CD8-positive, alpha-beta memory T cell (primary cell): ENCODE data around the gene MTPN. TPM values are rescaled to one million over a fixed set of nuclear protein-coding genes. Genes with fewer than 3 reads are reported as not detected.

Experiments used
- CTCF ChIA-PET: fragments of 350-600 bp; sonication (Branson Sonifier 250); formaldehyde crosslinking; loops from one replicate; lab custom pipeline; 2021; ENCODE audit warnings: antibody characterized with exemption; lab: Charles Lee
- POLR2A ChIA-PET: fragments of 350-600 bp; sonication (Branson Sonifier 250); formaldehyde crosslinking; loops from one replicate; lab custom pipeline; 2021; ENCODE audit warnings: antibody characterized with exemption; lab: Charles Lee
- DNase-seq, 5 donors: peaks; one replicate each; pipeline versions ENCODE4 v3.0.0 to v3.0.0-alpha.2; 2020 to 2022; ENCODE audit warnings: mixed read lengths in 1 of 5
- H3K27ac ChIP-seq: one replicate; pipeline ENCODE4 v1.7.0; 2013; ENCODE audit warnings: low read depth, mild to moderate bottlenecking, low read length, moderate library complexity
- H3K27me3 ChIP-seq: 2 replicates; pipeline ENCODE4 v1.7.0; 2013; ENCODE audit warnings: low read length, mild to moderate bottlenecking; ENCODE audit not compliant: insufficient read depth, poor library complexity, severe bottlenecking
- H3K36me3 ChIP-seq: 2 replicates; pipeline ENCODE4 v1.7.0; 2013; ENCODE audit warnings: mild to moderate bottlenecking, low read length, moderate library complexity; ENCODE audit not compliant: insufficient read depth
- H3K4me1 ChIP-seq: 2 replicates; pipeline ENCODE4 v1.7.0; 2013; ENCODE audit warnings: mild to moderate bottlenecking, low read length, moderate library complexity; ENCODE audit not compliant: insufficient read depth
- H3K4me3 ChIP-seq: 2 replicates; pipeline ENCODE4 v1.7.0; 2013; ENCODE audit warnings: mild to moderate bottlenecking, low read length
- H3K9me3 ChIP-seq: 2 replicates; pipeline ENCODE4 v1.7.0; 2013; ENCODE audit warnings: mild to moderate bottlenecking, low read length
- H3K27ac Mint-ChIP-seq, 8 donors: one replicate each; pipeline ENCODE4 v1.8.0; 2020 to 2021; ENCODE audit warnings: mixed read lengths in 8 of 8, mild to moderate bottlenecking in 6 of 8, inconsistent platforms in 3 of 8, moderate library complexity in 3 of 8
- H3K27me3 Mint-ChIP-seq, 2 donors: one replicate each; pipeline ENCODE4 v1.8.0; 2020 to 2021; ENCODE audit warnings: mixed read lengths in 2 of 2, mild to moderate bottlenecking in 1 of 2, moderate library complexity in 1 of 2
- H3K36me3 Mint-ChIP-seq, 3 donors: one replicate each; pipeline ENCODE4 v1.8.0; 2020 to 2021; ENCODE audit warnings: mixed read lengths in 3 of 3, inconsistent platforms in 1 of 3, mild to moderate bottlenecking in 1 of 3
- H3K4me1 Mint-ChIP-seq, 3 donors: one replicate each; pipeline ENCODE4 v1.8.0; 2020 to 2021; ENCODE audit warnings: mixed read lengths in 3 of 3, inconsistent platforms in 1 of 3, mild to moderate bottlenecking in 1 of 3
- H3K4me3 Mint-ChIP-seq, 7 donors: one replicate each; pipeline ENCODE4 v1.8.0; 2020 to 2021; ENCODE audit warnings: mixed read lengths in 7 of 7, mild to moderate bottlenecking in 6 of 7, moderate library complexity in 4 of 7, inconsistent platforms in 2 of 7
- H3K9me3 Mint-ChIP-seq, 5 donors: one replicate each; pipeline ENCODE4 v1.8.0; 2020 to 2022; ENCODE audit warnings: mixed read lengths in 5 of 5, mild to moderate bottlenecking in 3 of 5, moderate library complexity in 2 of 5, inconsistent platforms in 1 of 5
- polyA plus RNA-seq: library from polyadenylated mRNA; unstranded; fragments of 300-500 nt; fragmentation: Illumina TruSeq; gene quantifications from one replicate; pipeline ENCODE4 v1.2.3, GENCODE V29; 2021
- total RNA-seq, 2 experiments: library from RNA; stranded (reverse); gene quantifications; one replicate each; pipeline ENCODE4 v1.2.3, GENCODE V29; 2021

The MTPN gene
- total and polyA plus RNA-seq, 3 experiments from 2014 or later, result 101 to 147 (median 143) TPM

- ChIA-PET CTCF (no interaction called here), POLR2A (no interaction called here)
- H3K27me3 Mint-ChIP-seq, result peaks cover 0 to under 1% of the 10 kb centered on the region in 2 donors
- Histone ChIP-seq H3K36me3 (no peaks in the 10 kb centered on the region), H3K9me3 (no peaks in the 10 kb centered on the region), H3K4me1 (no peaks in the 10 kb centered on the region), H3K4me3 (no peak overlapping the region), H3K27ac (no peak overlapping the region), H3K27me3 (no peaks in the 10 kb centered on the region)
- no peak overlapping the region for H3K4me3 Mint-ChIP-seq
- no peaks in the 10 kb centered on the region for H3K4me1 Mint-ChIP-seq
- no peaks in the 10 kb centered on the region for H3K9me3 Mint-ChIP-seq
- no peaks in the 10 kb centered on the region for H3K36me3 Mint-ChIP-seq
- H3K27ac Mint-ChIP-seq, result peak overlapping the region in 1 of 8 donors; percentile 19
- no peak for DNase-seq
Observed at GRCh38 chr7:135886345-135887132, 90.6 kb downstream of the MTPN start.

GRCh38 chr7:135884495-135885232, 92.5 kb downstream of the MTPN start:
- peak overlapping the region in 2 of 8 donors; percentile 8 to 25 for H3K27ac Mint-ChIP-seq
- H3K9me3 ChIP-seq, result no peaks in the 10 kb centered on the region
- no peaks in the 10 kb centered on the region for H3K9me3 Mint-ChIP-seq
- no peaks in the 10 kb centered on the region for H3K27me3 ChIP-seq
- ChIA-PET POLR2A (no interaction called here), CTCF (no interaction called here)
- peaks cover 0 to 3% of the 10 kb centered on the region in 2 donors for H3K27me3 Mint-ChIP-seq
- no peaks in the 10 kb centered on the region for H3K4me1 Mint-ChIP-seq
- no peak for DNase-seq
- H3K36me3 ChIP-seq, result no peaks in the 10 kb centered on the region
- H3K4me3 ChIP-seq, result no peak overlapping the region
- H3K27ac ChIP-seq, result no peak overlapping the region
- H3K36me3 Mint-ChIP-seq, result peaks cover 0 to 11% (median 0%) of the 10 kb centered on the region in 3 donors
- no peak overlapping the region for H3K4me3 Mint-ChIP-seq
- no peaks in the 10 kb centered on the region for H3K4me1 ChIP-seq

GRCh38 chr7:135879233-135879632, 97.9 kb downstream of the MTPN start:
- Histone ChIP-seq H3K36me3 (no peaks in the 10 kb centered on the region), H3K4me1 (no peaks in the 10 kb centered on the region), H3K4me3 (no peak overlapping the region), H3K27ac (no peak overlapping the region), H3K27me3 (no peaks in the 10 kb centered on the region), H3K9me3 (no peaks in the 10 kb centered on the region)
- Mint-ChIP-seq H3K4me3 (no peak overlapping the region), H3K36me3 (peaks cover 0 to 21% (median 0%) of the 10 kb centered on the region in 3 donors), H3K4me1 (no peaks in the 10 kb centered on the region), H3K27me3 (peaks cover 7 to 22% of the 10 kb centered on the region in 2 donors), H3K9me3 (peaks cover 0 to 1% (median 0%) of the 10 kb centered on the region in 5 donors), H3K27ac (no peak overlapping the region)
- POLR2A ChIA-PET, result no interaction called here
- CTCF ChIA-PET, result no interaction called here
- DNase-seq, result no peak

- H3K36me3 ChIP-seq, result no peaks in the 10 kb centered on the region
- CTCF ChIA-PET, result no interaction called here
- no peaks in the 10 kb centered on the region for H3K27me3 ChIP-seq
- H3K9me3 ChIP-seq, result no peaks in the 10 kb centered on the region
- POLR2A ChIA-PET, result no interaction called here
- no peak overlapping the region for H3K4me3 ChIP-seq
- Mint-ChIP-seq H3K36me3 (peaks cover 0 to 21% (median 0%) of the 10 kb centered on the region in 3 donors), H3K27ac (no peak overlapping the region), H3K4me1 (no peaks in the 10 kb centered on the region), H3K27me3 (peaks cover 7 to 26% of the 10 kb centered on the region in 2 donors), H3K4me3 (no peak overlapping the region), H3K9me3 (peaks cover 0 to 3% (median 0%) of the 10 kb centered on the region in 5 donors)
- H3K27ac ChIP-seq, result no peak overlapping the region
- H3K4me1 ChIP-seq, result no peaks in the 10 kb centered on the region
- no peak for DNase-seq
Observed at GRCh38 chr7:135878284-135878683, 98.9 kb downstream of the MTPN start.

GRCh38 chr7:135877805-135878204, 99.4 kb downstream of the MTPN start:
- CTCF ChIA-PET, result no interaction called here
- no peak overlapping the region for H3K27ac ChIP-seq
- H3K27me3 ChIP-seq, result no peaks in the 10 kb centered on the region
- H3K9me3 ChIP-seq, result no peaks in the 10 kb centered on the region
- H3K4me3 ChIP-seq, result no peak overlapping the region
- Mint-ChIP-seq H3K27me3 (peaks cover 7 to 26% of the 10 kb centered on the region in 2 donors), H3K4me3 (no peak overlapping the region), H3K27ac (peak overlapping the region in 1 of 8 donors; percentile 38), H3K36me3 (peaks cover 0 to 21% (median 0%) of the 10 kb centered on the region in 3 donors), H3K4me1 (no peaks in the 10 kb centered on the region), H3K9me3 (peaks cover 0 to 3% (median 0%) of the 10 kb centered on the region in 5 donors)
- H3K36me3 ChIP-seq, result no peaks in the 10 kb centered on the region
- H3K4me1 ChIP-seq, result no peaks in the 10 kb centered on the region
- DNase-seq, result no peak
- POLR2A ChIA-PET, result no interaction called here

Other genes with a start within 250 kb of the MTPN start
- gene SLC13A4, start 249.2 kb downstream of the MTPN start, total RNA-seq, result not detected
- not detected for gene SLC13A4, start 249.2 kb downstream of the MTPN start, polyA plus RNA-seq
- not detected for gene FAM180A, start 228.5 kb downstream of the MTPN start, total RNA-seq
- not detected for gene FAM180A, start 228.5 kb downstream of the MTPN start, polyA plus RNA-seq